Measurements from ENCODE around the gene KRTAP16-1.
"Not testable (repeated sequence)": the region's sequence is repeated elsewhere in the genome, so short reads cannot be mapped to it uniquely, and the experiment has no call there.

The KRTAP16-1 gene

DNA sequence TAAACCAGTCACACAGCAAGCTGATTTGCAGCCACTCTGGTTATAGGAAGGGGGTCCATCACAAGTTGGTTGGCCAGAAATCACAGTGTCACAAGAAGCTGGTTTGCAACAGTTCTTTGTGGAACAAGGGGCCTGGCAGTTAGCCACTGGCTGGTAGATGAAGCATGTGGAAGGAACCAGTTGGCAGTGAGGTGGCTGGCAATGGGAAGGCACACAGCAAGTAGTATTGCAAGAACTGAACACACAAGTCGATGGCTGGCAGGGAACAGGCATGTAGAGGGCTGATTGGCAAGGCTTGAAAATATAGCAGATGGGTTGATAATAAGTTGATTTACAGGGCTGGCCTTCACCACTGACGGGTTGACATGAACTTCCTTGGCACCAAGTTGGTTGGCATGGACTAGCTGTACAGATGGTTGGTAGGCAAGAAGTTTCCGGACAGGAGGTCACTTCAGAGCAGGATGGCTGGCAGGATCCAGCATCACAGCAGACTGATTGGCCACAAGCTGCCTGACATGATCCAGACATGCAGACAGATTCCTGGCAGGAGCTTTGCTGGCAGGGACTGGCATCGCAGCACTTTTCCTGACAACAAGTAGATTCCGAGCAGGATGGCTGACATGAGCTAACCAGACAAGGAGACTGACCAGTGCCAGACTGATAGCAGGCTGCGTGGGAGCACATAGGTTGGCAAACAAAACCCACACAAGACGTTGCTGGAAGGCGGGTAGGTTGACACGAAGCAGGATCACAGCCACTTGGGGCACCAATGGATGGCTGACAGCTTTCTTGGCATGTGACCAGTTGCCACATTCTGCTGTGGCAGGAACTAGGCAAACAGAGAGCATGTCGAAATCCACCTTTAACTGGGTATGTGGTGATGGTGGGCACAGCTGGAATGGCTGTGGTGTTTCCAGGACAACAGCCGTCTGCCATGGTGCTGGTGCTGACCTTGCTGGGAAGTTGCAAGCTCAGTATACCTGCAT lies 6.9 kb downstream of the KRTAP16-1 start, which contains the start of gene KRTAP29-1:
Gene KRTAP29-1, minus strand, starts transcription at position 936 of the 986 bp plus-strand sequence. Its CDS starts 0 bp downstream, at position 936.
- no peak for DNase-seq (ENCODE audit: low read depth)

DNA sequence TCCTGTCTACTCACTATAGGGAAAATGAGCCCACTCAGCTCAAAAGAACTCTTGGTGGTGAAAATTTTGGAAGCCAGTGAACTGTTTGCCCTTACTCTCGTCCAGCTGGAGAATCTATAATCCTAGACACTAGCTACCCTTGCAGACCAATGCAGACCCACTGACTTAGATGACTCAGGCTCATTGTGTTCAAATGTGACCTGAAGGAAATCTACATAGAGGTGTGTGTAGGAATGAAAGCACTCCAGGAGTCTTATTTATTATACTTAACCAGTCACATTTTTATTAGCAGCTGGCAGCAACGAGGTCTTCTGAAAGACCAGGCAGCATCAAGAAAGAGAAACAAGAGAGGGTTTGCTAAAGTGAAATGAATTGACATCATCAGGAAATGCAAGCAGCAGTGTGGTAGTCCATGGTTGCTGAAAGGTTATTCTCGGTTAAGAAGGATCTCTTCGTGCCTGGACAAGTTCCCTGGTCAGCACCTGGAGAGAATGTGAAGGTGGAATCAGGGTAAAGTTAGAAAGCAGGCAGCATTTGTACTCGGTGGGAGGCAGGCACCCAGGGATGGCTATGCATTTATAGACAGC lies 7.8 kb downstream of the KRTAP16-1 start:
- DNase-seq (ENCODE audit: low read depth) = no peak

DNA sequence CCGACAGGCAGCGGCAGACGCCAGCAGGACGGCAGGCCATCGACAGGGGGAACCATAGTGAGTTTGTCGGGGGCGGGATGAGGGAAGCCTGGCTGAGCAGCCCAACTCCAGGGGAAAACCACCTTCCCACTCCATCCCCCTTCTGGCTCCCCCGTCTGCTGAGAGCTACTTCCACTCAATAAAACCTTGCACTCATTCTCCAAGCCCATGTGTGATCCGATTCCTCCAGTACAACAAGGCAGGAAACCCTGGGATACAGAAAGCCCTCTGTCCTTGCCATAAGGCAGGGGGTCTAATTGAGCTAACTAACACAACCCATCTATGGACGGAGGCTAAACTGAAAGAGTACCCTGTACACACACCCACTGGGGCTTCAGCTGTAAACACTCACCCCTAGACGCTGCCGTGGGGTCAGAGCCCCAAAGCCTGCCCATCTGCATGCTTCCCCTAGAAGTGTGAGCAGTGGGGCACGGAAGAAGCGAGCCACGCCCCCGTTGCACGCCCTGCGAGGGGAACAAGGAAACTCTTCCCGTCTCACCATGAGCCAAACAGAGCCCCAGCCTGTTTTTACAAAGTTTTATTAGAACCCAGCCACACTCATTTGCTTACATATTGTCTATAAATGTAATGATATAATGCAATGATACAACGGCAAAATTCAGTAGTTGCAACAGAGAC lies 10.5 kb downstream of the KRTAP16-1 start:
- DNase-seq (ENCODE audit: low read depth) = no peak

DNA sequence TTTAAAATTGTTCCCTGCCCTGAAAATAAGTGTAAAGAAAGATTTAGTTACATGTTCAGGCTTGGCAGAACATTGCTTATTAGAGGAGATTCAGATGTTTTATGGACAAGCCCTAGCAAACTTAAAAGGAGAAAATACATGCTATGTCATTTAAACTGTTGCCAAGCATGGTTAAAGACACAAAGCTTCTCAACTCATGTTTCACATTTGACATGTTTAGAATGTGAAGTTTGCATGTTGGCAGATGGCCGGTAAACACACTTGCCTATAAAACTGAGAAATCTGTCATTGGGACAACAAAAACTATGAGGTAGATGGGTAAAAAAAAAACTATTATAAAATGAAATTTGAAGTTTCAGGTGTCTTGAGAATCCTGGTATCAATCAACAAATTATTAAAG lies 12.3 kb downstream of the KRTAP16-1 start:
- no peak for DNase-seq (ENCODE audit: low read depth)

DNA sequence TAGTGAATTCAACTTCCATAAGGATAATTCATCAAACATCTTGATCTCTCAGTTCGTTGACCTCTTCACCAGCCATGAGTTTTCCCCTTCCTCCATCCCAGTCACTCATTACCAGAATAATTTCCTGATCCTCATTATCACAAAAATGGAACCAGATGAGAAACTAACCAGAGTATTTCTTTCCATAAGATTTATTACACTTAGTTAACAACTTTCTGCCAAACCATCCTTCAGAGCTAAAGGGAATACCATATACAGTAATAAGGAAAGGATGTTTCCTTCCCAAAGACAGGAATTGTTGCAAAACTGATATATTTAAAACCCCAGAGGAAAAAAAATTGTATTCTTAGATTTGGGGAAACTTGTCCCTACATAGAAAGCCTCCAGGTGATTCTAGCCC lies 15.1 kb downstream of the KRTAP16-1 start:
- DNase-seq (ENCODE audit: low read depth) = no peak

DNA sequence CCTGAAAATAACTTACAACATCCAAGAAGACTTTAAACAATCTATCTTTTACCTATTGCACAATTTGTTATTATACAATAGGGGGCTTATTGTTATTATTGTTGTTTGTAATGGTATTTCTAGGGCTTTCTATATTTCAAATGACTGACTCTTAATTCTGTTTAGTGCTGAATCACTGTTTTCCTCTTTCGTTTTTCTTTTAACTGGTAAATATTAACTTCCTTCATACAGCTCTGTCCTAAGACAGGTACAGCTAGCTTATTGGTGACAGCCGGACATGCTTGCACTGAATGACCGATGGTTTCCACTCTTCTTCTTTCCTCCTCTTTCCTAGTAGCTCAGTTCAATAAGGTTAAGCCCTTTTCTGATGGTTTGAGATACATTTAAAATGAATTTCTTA lies 22.1 kb downstream of the KRTAP16-1 start:
- DNase-seq (ENCODE audit: low read depth) = no peak

DNA sequence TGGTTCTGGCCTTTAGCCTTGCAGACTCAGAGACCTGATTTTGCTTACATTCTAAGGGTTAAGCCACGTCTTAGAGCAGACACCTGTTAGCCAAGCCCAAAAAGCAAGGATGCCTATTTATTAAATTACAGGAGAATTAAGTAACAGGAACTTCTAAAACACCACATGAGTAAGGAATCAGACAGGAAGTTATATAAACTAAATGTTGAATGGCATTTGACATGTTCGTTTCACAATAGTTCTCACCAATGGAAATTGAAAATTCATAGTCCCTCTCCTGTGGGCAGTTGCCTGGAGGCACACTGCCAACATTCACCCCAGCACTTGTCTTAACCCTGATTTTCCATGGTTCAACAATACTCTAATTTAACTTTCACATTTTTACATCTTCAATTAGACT lies 24.6 kb downstream of the KRTAP16-1 start:
- DNase-seq (ENCODE audit: low read depth) = no peak

DNA sequence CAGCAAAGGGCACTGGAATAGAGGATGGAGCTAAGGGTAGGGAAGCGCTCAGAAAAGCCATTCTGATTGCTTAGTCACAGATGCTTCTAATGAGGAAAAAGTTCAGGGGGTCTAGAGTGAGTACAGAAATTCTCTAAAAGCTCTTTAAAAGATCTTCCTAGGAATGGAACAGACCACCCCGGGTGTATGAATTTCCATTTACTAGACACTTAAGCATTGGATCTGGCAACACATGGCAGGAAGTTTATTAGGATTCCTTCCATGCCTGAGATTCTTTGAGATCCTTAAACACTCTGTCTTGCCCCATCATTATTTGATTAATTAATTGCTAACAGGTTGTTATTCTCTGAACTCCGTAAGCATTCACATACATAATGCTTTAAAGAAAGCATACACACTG lies 25.1 kb downstream of the KRTAP16-1 start:
- DNase-seq (ENCODE audit: low read depth) = no peak

DNA sequence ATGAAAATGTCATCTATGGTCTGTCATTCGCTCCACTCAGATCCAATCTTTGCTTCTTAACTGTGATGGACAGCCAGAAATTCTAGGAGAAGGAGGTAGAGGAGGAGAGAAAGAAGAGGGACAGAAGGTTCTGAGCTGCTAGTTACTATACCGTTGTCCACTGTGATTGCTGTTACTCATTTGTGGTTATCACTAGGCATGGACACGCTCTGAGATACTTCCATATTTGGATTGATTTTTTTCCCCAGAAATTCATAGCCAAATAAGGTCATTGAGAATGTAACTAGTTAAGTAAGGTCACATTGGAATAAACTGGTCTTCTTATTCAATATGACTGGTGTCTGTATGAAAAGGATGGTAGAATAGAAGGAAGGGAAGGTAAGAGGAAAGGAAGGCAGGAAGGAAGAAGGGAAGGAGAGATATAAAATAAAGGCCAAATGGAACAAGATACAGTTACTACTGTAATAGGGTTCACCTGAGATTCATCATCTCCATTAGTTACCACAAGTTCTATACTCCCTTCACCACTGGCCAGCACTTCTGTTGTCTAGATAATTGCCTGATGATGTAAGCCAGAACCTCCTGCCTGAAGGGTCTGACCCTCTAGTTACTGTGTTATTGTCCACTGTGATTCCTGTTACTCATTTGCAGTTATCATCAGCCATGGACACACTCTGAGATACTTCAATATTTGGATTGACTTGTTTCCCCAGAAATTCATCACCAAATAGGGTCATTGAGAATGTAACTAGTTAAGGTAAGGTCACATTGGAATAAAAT lies 30.7 kb downstream of the KRTAP16-1 start:
- DNase-seq (ENCODE audit: low read depth) = no peak

DNA sequence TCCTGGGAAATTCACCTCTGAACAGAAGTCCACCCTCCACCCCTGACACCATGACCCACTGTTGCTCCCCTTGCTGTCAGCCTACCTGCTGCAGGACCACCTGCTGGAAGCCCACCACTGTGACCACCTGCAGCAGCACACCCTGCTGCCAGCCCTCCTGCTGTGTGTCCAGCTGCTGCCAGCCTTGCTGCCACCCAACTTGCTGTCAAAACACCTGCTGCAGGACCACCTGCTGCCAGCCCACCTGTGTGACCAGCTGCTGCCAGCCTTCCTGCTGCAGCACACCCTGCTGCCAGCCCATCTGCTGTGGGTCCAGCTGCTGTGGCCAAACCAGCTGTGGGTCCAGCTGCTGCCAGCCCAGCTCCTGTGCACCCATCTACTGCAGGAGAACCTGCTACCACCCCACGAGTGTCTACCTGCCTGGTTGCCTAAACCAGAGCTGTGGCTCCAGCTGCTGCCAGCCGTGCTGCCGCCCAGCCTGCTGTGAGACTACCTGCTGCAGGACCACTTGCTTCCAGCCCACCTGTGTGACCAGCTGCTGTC lies 33.4 kb downstream of the KRTAP16-1 start, which contains the start of gene KRTAP9-7:
Gene KRTAP9-7, plus strand, starts transcription at position 51 of the 543 bp plus-strand sequence. Its CDS starts 0 bp downstream, at position 51.
- DNase-seq (ENCODE audit: low read depth) = not testable (repeated sequence)

DNA sequence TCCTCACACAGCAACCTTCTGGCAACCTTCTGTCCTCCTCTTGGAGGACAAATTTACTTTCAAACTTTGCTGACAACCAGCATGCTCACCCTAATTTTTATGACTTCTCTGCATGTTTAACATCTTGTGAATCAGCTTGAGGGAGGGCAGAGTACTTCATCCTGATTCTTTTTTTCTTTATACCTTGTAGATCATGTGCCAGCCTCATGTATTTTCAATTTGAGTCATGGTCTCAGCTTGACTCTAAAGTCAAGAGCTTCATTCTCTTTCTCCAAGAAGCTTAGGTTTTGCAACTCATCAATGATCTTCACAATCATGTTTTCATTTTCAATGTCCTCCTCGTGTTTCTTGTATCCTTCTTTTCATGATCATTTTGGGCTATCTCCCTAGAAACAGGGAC lies 37.3 kb downstream of the KRTAP16-1 start:
- DNase-seq (ENCODE audit: low read depth) = no peak

DNA sequence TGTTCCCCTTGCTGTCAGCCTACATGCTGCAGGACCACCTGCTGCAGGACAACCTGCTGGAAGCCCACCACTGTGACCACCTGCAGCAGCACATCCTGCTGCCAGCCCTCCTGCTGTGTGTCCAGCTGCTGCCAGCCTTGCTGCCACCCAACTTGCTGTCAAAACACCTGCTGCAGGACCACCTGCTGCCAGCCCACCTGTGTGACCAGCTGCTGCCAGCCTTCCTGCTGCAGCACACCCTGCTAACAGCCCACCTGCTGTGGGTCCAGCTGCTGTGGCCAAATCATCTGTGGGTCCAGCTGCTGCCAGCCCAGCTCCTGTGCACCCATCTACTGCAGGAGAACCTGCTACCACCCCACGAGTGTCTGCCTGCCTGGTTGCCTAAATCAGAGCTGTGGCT lies 37.8 kb downstream of the KRTAP16-1 start:
- not testable (repeated sequence) for DNase-seq (ENCODE audit: low read depth)

DNA sequence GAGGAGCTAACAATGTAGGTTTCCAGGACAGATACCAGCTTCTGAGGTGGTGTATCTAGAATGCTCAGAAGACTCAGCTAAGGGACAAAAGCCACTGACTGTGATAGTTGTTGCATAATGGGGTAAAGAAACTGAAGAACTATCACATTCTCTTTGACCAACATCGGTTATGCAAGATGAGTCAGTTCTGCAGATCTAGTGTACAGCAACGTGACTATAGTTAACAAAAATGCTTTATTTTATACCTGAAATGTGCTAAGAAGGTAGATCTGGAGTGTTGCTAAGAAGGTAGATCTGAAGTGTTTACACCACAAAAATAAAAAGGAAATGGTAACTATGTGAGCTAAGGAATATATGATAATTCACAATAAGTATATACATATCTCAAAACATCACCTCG lies 41.4 kb downstream of the KRTAP16-1 start:
- no peak for DNase-seq (ENCODE audit: low read depth)

DNA sequence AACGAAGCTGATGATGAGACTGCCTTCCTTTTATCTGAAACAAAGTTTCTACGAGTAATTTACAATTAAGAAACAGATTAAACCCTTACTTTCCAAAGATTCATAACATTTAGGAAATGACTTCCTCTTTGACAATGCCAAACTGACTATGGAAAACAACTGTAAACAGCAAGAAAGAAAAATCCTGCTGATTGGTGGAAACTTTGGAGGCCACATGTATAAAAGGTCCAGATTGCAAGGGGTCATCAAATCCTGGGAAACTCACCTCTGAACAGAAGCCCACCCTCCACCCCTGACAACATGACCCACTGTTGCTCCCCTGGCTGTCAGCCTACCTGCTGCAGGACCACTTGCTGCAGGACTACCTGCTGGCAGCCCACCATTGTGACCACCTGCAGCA lies 44.0 kb downstream of the KRTAP16-1 start, which contains the start of gene KRTAP9-6:
Gene KRTAP9-6, plus strand, starts transcription at position 301 of the 400 bp plus-strand sequence. Its CDS starts 0 bp downstream, at position 301.
- DNase-seq (ENCODE audit: low read depth) = no peak

DNA sequence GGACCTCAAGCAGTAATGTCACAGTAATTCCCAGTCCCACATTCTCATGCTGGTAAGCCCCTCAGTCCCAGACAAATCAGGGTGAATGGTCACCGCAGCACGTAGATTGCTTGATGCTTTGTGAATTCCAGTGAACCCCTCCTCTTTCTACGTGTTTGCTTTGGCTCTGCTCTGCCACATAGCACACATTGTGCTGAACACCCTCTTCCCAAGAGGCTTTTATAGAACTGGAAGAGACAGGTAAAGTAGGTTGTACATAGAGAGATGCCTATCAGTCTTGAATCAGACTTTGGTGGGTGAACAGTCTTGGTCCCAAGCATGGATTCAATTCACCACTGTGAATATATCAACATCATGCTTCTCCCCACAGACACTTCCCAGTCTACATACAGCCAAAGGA lies 44.5 kb downstream of the KRTAP16-1 start:
- no peak for DNase-seq (ENCODE audit: low read depth)

DNA sequence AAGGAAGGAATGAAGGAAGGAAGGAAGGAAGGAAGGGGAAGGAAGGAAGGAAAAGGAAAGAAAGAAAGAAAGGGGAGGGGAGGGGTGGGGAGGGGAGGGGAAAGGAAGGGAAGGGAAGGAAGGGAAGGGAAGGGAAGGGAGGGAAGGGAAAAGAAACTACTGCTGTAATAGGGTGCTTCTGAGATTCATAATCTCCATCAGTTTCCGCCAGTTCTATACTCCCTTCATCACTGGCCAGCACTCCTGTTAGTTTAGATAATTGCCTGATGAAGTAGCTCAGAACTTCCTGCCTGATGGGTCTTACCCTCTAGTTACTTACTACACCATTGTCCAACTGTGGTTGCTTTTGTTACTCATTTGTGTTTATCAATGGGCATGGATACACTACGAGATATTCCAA lies 45.9 kb downstream of the KRTAP16-1 start:
- DNase-seq (ENCODE audit: low read depth) = no peak

DNA sequence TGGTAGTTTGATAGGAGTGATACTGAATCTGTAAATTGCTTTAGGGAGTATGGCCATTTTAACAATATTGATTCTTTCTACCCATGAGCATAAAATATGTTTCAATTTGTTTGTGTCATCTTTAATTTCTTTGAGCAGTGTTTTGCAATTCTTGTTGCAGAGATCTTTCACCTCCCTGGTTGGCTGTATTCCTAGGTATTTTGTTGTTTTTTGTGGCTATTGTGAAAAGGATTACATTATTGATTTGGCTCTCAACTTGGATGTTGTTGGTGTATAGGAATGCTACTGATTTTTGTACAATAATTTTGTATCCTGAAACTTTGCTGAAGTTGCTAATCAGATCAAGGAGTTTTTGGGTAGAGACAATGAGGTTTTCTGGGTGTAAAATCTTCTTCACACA lies 50.7 kb downstream of the KRTAP16-1 start:
- DNase-seq (ENCODE audit: low read depth) = no peak

All from stimulated activated CD8-positive, alpha-beta memory T cell treated with anti-CD3 and anti-CD28 coated beads, Interleukin-12 subunit alpha, Interleukin-12 subunit beta, amount 100 ng/mL, for 4 hours (primary cell).